Heart right ventricle (tissue), 16 donors: ENCODE results near the gene BMPR1A. TPM values are rescaled to one million over a fixed set of nuclear protein-coding genes. Genes with fewer than 3 reads are reported as not detected.
A peak's percentile ranks its signal among the peaks of the same experiment; 100 is the strongest.
"Not testable (repeated sequence)": the region's sequence is repeated elsewhere in the genome, so short reads cannot be mapped to it uniquely, and the experiment has no call there.

ENCODE experiments used
- ATAC-seq, 8 donors: fragments of 200-7000 bp; cut with Tn5 transposase; one replicate each; pipeline ENCODE4 v1.9.1; 2020; ENCODE audit warnings: mild to moderate bottlenecking in 8 of 8, moderate library complexity in 8 of 8, moderate number of reproducible peaks in 1 of 8
- DNase-seq, 2 donors: peaks; one replicate each; pipeline ENCODE4 v3.0.0-alpha.2; 2020
- H3K27ac ChIP-seq, 10 donors: fragments of 200-600 bp; sonication (generic) in 2 of 10; one replicate each; pipeline versions ENCODE4 v1.5.0 to v1.8.0; 2020 to 2022; ENCODE audit warnings: mild to moderate bottlenecking in 3 of 10
- H3K27me3 ChIP-seq, 7 donors: fragments of 200-600 bp; one replicate each; pipeline ENCODE4 v1.8.0; 2021 to 2022; ENCODE audit warnings: mild to moderate bottlenecking in 2 of 7
- H3K36me3 ChIP-seq, 9 donors: fragments of 200-600 bp; sonication (generic) in 1 of 9; one replicate each; pipeline versions ENCODE4 v1.5.0 to v1.8.0; 2020 to 2022; ENCODE audit warnings: mild to moderate bottlenecking in 2 of 9
- H3K4me1 ChIP-seq, 9 donors: fragments of 200-600 bp; sonication (generic) in 1 of 9; one replicate each; pipeline versions ENCODE4 v1.5.0 to v1.8.0; 2020 to 2022; ENCODE audit warnings: mild to moderate bottlenecking in 4 of 9
- H3K4me3 ChIP-seq, 10 donors: fragments of 200-600 bp; sonication (generic) in 2 of 10; one replicate each; pipeline versions ENCODE4 v1.5.0 to v1.8.0; 2020 to 2022; ENCODE audit warnings: mild to moderate bottlenecking in 7 of 10, moderate library complexity in 2 of 10
- H3K9me3 ChIP-seq, 11 donors: fragments of 200-600 bp in 10 of 11; sonication (generic) in 2 of 11; one replicate each; pipeline versions ENCODE4 v1.5.0 to v1.8.0; 2013 to 2022; ENCODE audit warnings: mild to moderate bottlenecking in 2 of 11, control low read depth in 1 of 11, moderate library complexity in 1 of 11
- WGBS, 2 donors: extraction: QIAGEN DNeasy Blood & Tissue Kit; methylation state at CpG; one replicate each; pipeline ENCODE4 v1.1.7; 2013; ENCODE audit warnings: inconsistent platforms in 1 of 2; 5-methylcytosine and 5-hydroxymethylcytosine counted together
- intact Hi-C, 10 donors: fragments of 100-400 bp; cut with DNase I; formaldehyde crosslinking; loops; one replicate each; pipeline versions ENCODE4 v1.11.1 to v1.14.2; 2022
- polyA plus RNA-seq, 2 donors: library from polyadenylated mRNA; stranded (reverse); fragments of 200-250 nt; gene quantifications; one replicate each; pipeline ENCODE4 v1.2.3, GENCODE V29; 2013
- total RNA-seq, 10 donors: library from RNA; stranded (reverse); fragmentation: NEBNext Ultra II Directional in 3 of 10; extraction: Animal tissue kit (Norgen Biotek cat#: 25700) in 3 of 10; gene quantifications; one replicate each; pipeline versions ENCODE4 v1.2.1 to v1.2.4, GENCODE V29; 2021 to 2023
- TF ChIP-seq, protein P1 (sequence below), 9 donors: fragments of 200-600 bp; sonication (generic) in 2 of 9; IDR thresholded peaks; one replicate each; pipeline versions ENCODE4 v1.5.0 to v1.8.0; 2021 to 2022; ENCODE audit warnings: antibody characterized with exemption in 9 of 9, mild to moderate bottlenecking in 5 of 9, moderate library complexity in 1 of 9
- donor health status: Arrhythmogenic right ventricular cardiomyopathy.
- donor health status: ischemic (EF 13 %, LVEDD 7.1; RV severe dilation, severe dysfunction).
- donor health status: healthy with polysubstance abuse.
- donor health status: DM: no; HTN: yes; CAD: no.
- donor health status: DM: no; HTN: no; CAD: no.
- donor health status: ischemic (EF 25% LVEDD 6.9; RV normal size, moderate dysfunction).
- donor health status: ischemic (EF 25% LVEDD 5.7; RV mildly dilated, moderate dysfunction).
- donor health status: healthy.
- donor health status: DM: yes; HTN: yes; CAD: no.
- donor health status: Ischemic cardiomyopathy.
- donor health status: ischemic (EF 35%, LVEDD 5.7; RV mildly dilated, moderate dysfunction).
- donor health status: nonischemic (EF 11% LVEDD 7.7; RV severe dilation, severe dysfunction).
- donor health status: DM: yes; HTN: yes; CAD: no.
- donor health status: PGD.
- donor health status: ischemic (EF 29% LVEDD 5.4; RV normal size, mild dysfunction).
- donor health status: nonischemic (EF 23%, LVEDD 6.1; RV moderate dilation, normal function).

BMPR1A gene
- total and polyA plus RNA-seq, 12 donors, result 6.7 to 69.0 (median 45.6) TPM

GRCh38 chr10:86850481-86850880 lies 94.1 kb downstream of the BMPR1A start:
- TF ChIP-seq, protein P1, sequence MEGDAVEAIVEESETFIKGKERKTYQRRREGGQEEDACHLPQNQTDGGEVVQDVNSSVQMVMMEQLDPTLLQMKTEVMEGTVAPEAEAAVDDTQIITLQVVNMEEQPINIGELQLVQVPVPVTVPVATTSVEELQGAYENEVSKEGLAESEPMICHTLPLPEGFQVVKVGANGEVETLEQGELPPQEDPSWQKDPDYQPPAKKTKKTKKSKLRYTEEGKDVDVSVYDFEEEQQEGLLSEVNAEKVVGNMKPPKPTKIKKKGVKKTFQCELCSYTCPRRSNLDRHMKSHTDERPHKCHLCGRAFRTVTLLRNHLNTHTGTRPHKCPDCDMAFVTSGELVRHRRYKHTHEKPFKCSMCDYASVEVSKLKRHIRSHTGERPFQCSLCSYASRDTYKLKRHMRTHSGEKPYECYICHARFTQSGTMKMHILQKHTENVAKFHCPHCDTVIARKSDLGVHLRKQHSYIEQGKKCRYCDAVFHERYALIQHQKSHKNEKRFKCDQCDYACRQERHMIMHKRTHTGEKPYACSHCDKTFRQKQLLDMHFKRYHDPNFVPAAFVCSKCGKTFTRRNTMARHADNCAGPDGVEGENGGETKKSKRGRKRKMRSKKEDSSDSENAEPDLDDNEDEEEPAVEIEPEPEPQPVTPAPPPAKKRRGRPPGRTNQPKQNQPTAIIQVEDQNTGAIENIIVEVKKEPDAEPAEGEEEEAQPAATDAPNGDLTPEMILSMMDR (IDR thresholded peaks at IDR 0.05), result no peak
- H3K4me1 ChIP-seq, result peaks cover 0 to 19% (median 0%) of the 10 kb centered on the region in 9 donors
- DNase-seq, result no peak
- no peak for ATAC-seq
- intact Hi-C loops, result no loop called here
- WGBS, 2 donors, result 92 to 94% methylated on average over 1 of the region's 1 CpG
- H3K4me3 ChIP-seq, result no peak overlapping the region
- peaks cover 0 to 6% (median 0%) of the 10 kb centered on the region in 7 donors for H3K27me3 ChIP-seq
- H3K36me3 ChIP-seq, result peaks cover 0 to 13% (median 0%) of the 10 kb centered on the region in 9 donors
- H3K27ac ChIP-seq, result no peak overlapping the region
- no peaks in the 10 kb centered on the region for H3K9me3 ChIP-seq

GRCh38 chr10:86851328-86852207 lies 95.1 kb downstream of the BMPR1A start:
- H3K4me3 ChIP-seq, result no peak overlapping the region
- intact Hi-C loops, result no loop called here
- peak in 1 of 2 donors; percentile 32 for DNase-seq
- 69 to 76% methylated on average over 11 of the region's 11 CpGs for WGBS, 2 donors
- peaks cover 0 to 8% (median 0%) of the 10 kb centered on the region in 7 donors for H3K27me3 ChIP-seq
- peaks cover 0 to 18% (median 5%) of the 10 kb centered on the region in 9 donors for H3K4me1 ChIP-seq
- peak overlapping the region in 2 of 10 donors; percentile 10 to 13 for H3K27ac ChIP-seq
- TF ChIP-seq, protein P1 (IDR thresholded peaks at IDR 0.05), result no peak
- H3K9me3 ChIP-seq, result no peaks in the 10 kb centered on the region
- peaks cover 0 to 13% (median 0%) of the 10 kb centered on the region in 9 donors for H3K36me3 ChIP-seq
- peak; percentile 65 to 95 (median 81) for ATAC-seq

GRCh38 chr10:86853582-86853981 lies 97.2 kb downstream of the BMPR1A start:
- H3K27ac ChIP-seq, ATAC-seq, intact Hi-C loops, DNase-seq, H3K4me3 ChIP-seq, H3K9me3 ChIP-seq: not testable (repeated sequence)
- Histone ChIP-seq H3K27me3 (peaks cover 0 to 13% (median 0%) of the 10 kb centered on the region in 7 donors), H3K4me1 (peaks cover 0 to 18% (median 5%) of the 10 kb centered on the region in 9 donors), H3K36me3 (peaks cover 0 to 13% (median 0%) of the 10 kb centered on the region in 9 donors)
- 91 to 96% methylated on average over 12 of the region's 12 CpGs for WGBS, 2 donors

DNA sequence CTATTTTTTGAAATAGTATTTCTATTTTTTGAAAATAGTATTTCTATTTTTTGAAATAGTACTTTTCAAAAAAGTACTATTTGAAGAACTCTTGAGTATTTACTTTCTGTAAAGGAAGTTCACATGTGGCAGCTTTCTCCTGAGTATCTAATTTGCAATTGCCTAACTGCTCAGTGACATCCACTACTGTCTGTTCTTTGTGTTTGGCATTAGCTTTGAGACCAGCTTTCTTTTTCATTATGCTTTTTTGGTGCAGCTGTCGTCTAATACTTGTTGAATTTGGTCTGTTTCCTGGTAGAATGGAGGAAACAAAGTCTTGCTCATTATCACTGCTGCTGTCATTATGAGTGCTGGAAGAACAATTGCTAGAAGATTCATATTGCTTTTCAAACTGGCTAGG lies 99.1 kb downstream of the BMPR1A start:
- ATAC-seq (no peak), DNase-seq (no peak)
- Histone ChIP-seq H3K4me3 (no peak overlapping the region), H3K4me1 (peaks cover 0 to 10% (median 0%) of the 10 kb centered on the region in 9 donors), H3K27ac (peak overlapping the region in 1 of 10 donors; percentile 25), H3K9me3 (no peaks in the 10 kb centered on the region), H3K27me3 (peaks cover 0 to 13% (median 0%) of the 10 kb centered on the region in 7 donors), H3K36me3 (peaks cover 0 to 13% (median 0%) of the 10 kb centered on the region in 9 donors)
- WGBS, 2 donors, result 29 to 49% methylated on average over 1 of the region's 1 CpG
- TF ChIP-seq, protein P1 (IDR thresholded peaks at IDR 0.05), result no peak
- intact Hi-C loops, result no loop called here
